Testis (tissue), 2 donors: Measurements from ENCODE around the gene TEX2.

Source experiments
- CTCF ChIP-seq, 3 experiments: fragments of 450-650 bp in 2 of 3; fragments of 200-600 bp in 1 of 3; sonication (generic) in 1 of 3; IDR thresholded peaks; one replicate each; pipeline ENCODE4 v1.5.1; 2016 to 2019; ENCODE audit warnings: antibody characterized with exemption in 3 of 3, mild to moderate bottlenecking in 2 of 3, moderate library complexity in 1 of 3
- POLR2A ChIP-seq: fragments of 450-650 bp; IDR thresholded peaks from one replicate; pipeline ENCODE4 v1.6.1; 2017; ENCODE audit warnings: antibody characterized with exemption, mild to moderate bottlenecking, moderate library complexity

GRCh38 chr17:64173646-64174045 lies 89.4 kb downstream of the TEX2 start:
- TF ChIP-seq CTCF (IDR thresholded peaks at IDR 0.05), result no peak
- no peak for TF ChIP-seq POLR2A
